ENCODE data around the gene HBE1.

HBE1 gene

GRCh38 chr11:5226732-5227310 is 42.9 kb downstream of the HBE1 start, which contains the start of gene HBB:
HBB (minus strand) TSS chr11:5227071; CDS start chr11:5227021, 50 bp downstream.
- ATAC-seq (replicated peaks): no peak
- Mint-ChIP-seq H3K9me3 (no peaks in the 10 kb centered on the region), H3K27me3 (no peaks in the 10 kb centered on the region), H3K4me1 (no peaks in the 10 kb centered on the region), H3K27ac (no peak within 1 kb of the TSS), H3K4me3 (no peak within 1 kb of the TSS), H3K36me3 (no peaks in the 10 kb centered on the region)
- no peak for DNase-seq

- ATAC-seq (replicated peaks) (no peak), DNase-seq (no peak)
- H3K27me3 Mint-ChIP-seq: no peaks in the 10 kb centered on the region
- no peaks in the 10 kb centered on the region for H3K36me3 Mint-ChIP-seq
- H3K4me3 Mint-ChIP-seq: no peak overlapping the region
- H3K27ac Mint-ChIP-seq: no peak overlapping the region
- H3K9me3 Mint-ChIP-seq: peaks cover 0 to 2% of the 10 kb centered on the region in 2 donors
- no peaks in the 10 kb centered on the region for H3K4me1 Mint-ChIP-seq
Measured at GRCh38 chr11:5225480-5225871, 44.3 kb downstream of the HBE1 start.

GRCh38 chr11:5224538-5225479 is 44.9 kb downstream of the HBE1 start:
- Mint-ChIP-seq H3K27ac (no peak overlapping the region), H3K4me1 (no peaks in the 10 kb centered on the region), H3K27me3 (peaks cover 0 to under 1% of the 10 kb centered on the region in 2 donors), H3K4me3 (no peak overlapping the region), H3K9me3 (peaks cover 0 to 2% of the 10 kb centered on the region in 2 donors), H3K36me3 (no peaks in the 10 kb centered on the region)
- DNase-seq: no peak
- no peak for ATAC-seq (replicated peaks)

- no peak for ATAC-seq (replicated peaks)
- H3K27me3 Mint-ChIP-seq: peaks cover 0 to 4% of the 10 kb centered on the region in 2 donors
- no peaks in the 10 kb centered on the region for H3K4me1 Mint-ChIP-seq
- H3K9me3 Mint-ChIP-seq: peaks cover 0 to 2% of the 10 kb centered on the region in 2 donors
- no peak overlapping the region for H3K4me3 Mint-ChIP-seq
- no peak for DNase-seq
- no peaks in the 10 kb centered on the region for H3K36me3 Mint-ChIP-seq
- H3K27ac Mint-ChIP-seq: no peak overlapping the region
Measured at GRCh38 chr11:5223686-5224085, 46.1 kb downstream of the HBE1 start.

- peaks cover 0 to 2% of the 10 kb centered on the region in 2 donors for H3K9me3 Mint-ChIP-seq
- H3K27ac Mint-ChIP-seq: no peak overlapping the region
- H3K4me1 Mint-ChIP-seq: no peaks in the 10 kb centered on the region
- peaks cover 0 to 4% of the 10 kb centered on the region in 2 donors for H3K27me3 Mint-ChIP-seq
- H3K36me3 Mint-ChIP-seq: no peaks in the 10 kb centered on the region
- DNase-seq (no peak), ATAC-seq (replicated peaks) (no peak)
- H3K4me3 Mint-ChIP-seq: no peak overlapping the region
Measured at GRCh38 chr11:5223146-5223545, 46.6 kb downstream of the HBE1 start.
